ENCODE data around the gene LRCH4.

Gene LRCH4

DNA sequence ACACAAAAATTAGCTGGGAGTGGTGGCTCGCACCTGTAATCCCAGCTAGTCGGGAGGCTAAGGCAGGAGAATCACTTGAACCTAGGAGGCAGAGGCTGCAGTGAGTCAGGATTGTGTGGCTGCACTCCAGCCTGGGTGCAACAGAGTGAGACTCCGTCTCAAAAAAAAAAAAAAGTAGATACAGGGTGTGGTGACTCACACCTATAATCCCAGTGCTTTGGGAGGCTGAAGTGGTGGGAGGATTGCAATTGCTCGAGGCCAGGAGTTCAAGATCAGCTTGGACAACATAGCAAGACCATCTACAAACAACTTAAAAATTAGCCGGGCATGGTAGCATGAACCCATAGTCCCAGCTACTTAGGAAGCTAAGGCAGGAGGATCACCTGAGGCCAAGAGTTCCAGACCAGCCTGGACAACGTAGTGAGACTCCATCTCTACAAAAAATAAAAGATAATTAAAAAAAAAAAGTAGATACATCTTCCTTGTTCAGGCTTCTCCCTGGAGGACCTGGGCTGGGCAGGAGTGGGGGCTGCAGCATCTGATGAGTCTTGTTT lies 28.5 kb upstream of the LRCH4 start:
- Histone ChIP-seq H3K4me1 (ENCODE audit: control insufficient read depth, insufficient read depth, low read length) (peaks cover 4% of the 10 kb centered on the region), H3K36me3 (ENCODE audit: control insufficient read depth, insufficient read depth, low read length) (no peaks in the 10 kb centered on the region), H3K27me3 (ENCODE audit: control insufficient read depth, insufficient read depth, low read length) (no peaks in the 10 kb centered on the region), H3K4me3 (ENCODE audit: low read length) (no peak overlapping the region), H3K9ac (ENCODE audit: low read length) (no peak overlapping the region), H3K27ac (ENCODE audit: low read depth, low read length) (no peak overlapping the region)

- H3K4me1 ChIP-seq (ENCODE audit: control insufficient read depth, insufficient read depth, low read length): peaks cover 4% of the 10 kb centered on the region
- H3K36me3 ChIP-seq (ENCODE audit: control insufficient read depth, insufficient read depth, low read length): no peaks in the 10 kb centered on the region
- H3K27ac ChIP-seq (ENCODE audit: low read depth, low read length): no peak overlapping the region
- H3K27me3 ChIP-seq (ENCODE audit: control insufficient read depth, insufficient read depth, low read length): no peaks in the 10 kb centered on the region
- peak overlapping the region; percentile 71 for H3K4me3 ChIP-seq (ENCODE audit: low read length)
- H3K9ac ChIP-seq (ENCODE audit: low read length): no peak overlapping the region
These were observed 27.7 kb upstream of the LRCH4 start for GRCh38 chr7:100613412-100614175.

DNA sequence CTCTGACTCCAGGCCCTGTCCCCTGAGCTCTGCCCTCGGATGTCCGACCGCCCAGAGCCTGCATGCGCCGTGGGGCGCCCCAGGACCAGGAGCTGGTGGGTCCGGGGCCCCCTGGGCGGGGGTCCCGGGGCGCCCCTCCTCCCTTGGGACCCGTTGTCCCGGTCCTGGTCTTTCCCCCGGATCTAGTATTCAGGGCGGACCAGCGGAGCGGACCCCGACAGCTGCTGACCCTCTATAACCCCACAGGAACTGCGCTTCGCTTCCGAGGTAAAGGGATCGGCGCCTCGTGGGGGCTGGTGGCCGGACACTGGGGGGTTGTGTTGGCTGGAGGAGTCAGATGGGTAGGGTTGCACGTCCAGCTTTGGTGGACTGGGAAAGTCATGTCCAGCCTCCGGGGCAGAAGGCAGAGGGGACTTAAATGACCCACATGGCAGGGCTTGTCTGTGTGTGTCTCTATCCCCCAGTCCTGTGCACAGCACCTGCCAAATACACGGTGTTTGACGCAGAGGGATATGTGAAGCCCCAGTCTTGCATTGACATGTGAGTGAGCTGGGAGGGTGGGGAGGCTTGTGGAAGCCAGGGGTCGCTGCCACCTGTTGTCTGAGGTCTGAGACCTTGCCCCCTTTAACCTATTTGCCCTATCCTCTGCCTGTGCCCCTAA lies 26.9 kb upstream of the LRCH4 start:
- H3K9ac ChIP-seq (ENCODE audit: low read length): peak overlapping the region; percentile 1
- peaks cover 4% of the 10 kb centered on the region for H3K4me1 ChIP-seq (ENCODE audit: control insufficient read depth, insufficient read depth, low read length)
- H3K36me3 ChIP-seq (ENCODE audit: control insufficient read depth, insufficient read depth, low read length): no peaks in the 10 kb centered on the region
- H3K27ac ChIP-seq (ENCODE audit: low read depth, low read length): no peak overlapping the region
- H3K4me3 ChIP-seq (ENCODE audit: low read length): peak overlapping the region; percentile 71
- no peaks in the 10 kb centered on the region for H3K27me3 ChIP-seq (ENCODE audit: control insufficient read depth, insufficient read depth, low read length)

GRCh38 chr7:100611983-100612729 lies 26.2 kb upstream of the LRCH4 start, which contains the start of gene MOSPD3:
TSS of gene MOSPD3 (plus strand) at chr7:100612540. CDS start at chr7:100612792, 252 bp downstream.
- Histone ChIP-seq H3K27ac (ENCODE audit: low read depth, low read length) (peak within 1 kb of the TSS; percentile 91), H3K4me1 (ENCODE audit: control insufficient read depth, insufficient read depth, low read length) (peaks cover 4% of the 10 kb centered on the region), H3K27me3 (ENCODE audit: control insufficient read depth, insufficient read depth, low read length) (no peaks in the 10 kb centered on the region), H3K36me3 (ENCODE audit: control insufficient read depth, insufficient read depth, low read length) (no peaks in the 10 kb centered on the region), H3K4me3 (ENCODE audit: low read length) (peak within 1 kb of the TSS; percentile 76), H3K9ac (ENCODE audit: low read length) (peak within 1 kb of the TSS; percentile 19)

GRCh38 chr7:100609958-100610357 lies 24.0 kb upstream of the LRCH4 start:
- Histone ChIP-seq H3K36me3 (ENCODE audit: control insufficient read depth, insufficient read depth, low read length) (no peaks in the 10 kb centered on the region), H3K9ac (ENCODE audit: low read length) (no peak overlapping the region), H3K4me3 (ENCODE audit: low read length) (no peak overlapping the region), H3K27me3 (ENCODE audit: control insufficient read depth, insufficient read depth, low read length) (no peaks in the 10 kb centered on the region), H3K27ac (ENCODE audit: low read depth, low read length) (no peak overlapping the region), H3K4me1 (ENCODE audit: control insufficient read depth, insufficient read depth, low read length) (peaks cover 4% of the 10 kb centered on the region)

DNA sequence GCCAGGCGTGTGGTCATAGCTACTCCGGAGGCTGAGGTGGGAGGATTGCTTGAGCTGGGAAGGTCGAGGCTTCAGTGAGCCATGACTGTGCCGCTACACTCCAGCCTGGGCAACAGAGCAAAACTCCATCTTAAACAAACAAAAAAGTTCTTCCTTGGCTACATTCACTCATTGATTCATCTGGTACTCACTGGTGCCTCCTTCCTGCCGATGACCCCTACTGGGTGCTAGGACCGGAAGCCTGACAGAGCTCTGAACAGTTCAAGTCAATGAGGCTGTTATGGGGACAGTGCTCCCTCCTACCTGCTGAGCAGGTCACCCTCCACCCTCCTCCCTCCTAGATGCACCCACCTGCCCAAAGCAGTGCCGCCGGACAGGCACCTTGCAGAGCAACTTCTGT lies 21.2 kb upstream of the LRCH4 start:
- Histone ChIP-seq H3K27ac (ENCODE audit: low read depth, low read length) (no peak overlapping the region), H3K4me1 (ENCODE audit: control insufficient read depth, insufficient read depth, low read length) (peaks cover 2% of the 10 kb centered on the region), H3K4me3 (ENCODE audit: low read length) (no peak overlapping the region), H3K9ac (ENCODE audit: low read length) (no peak overlapping the region), H3K36me3 (ENCODE audit: control insufficient read depth, insufficient read depth, low read length) (no peaks in the 10 kb centered on the region), H3K27me3 (ENCODE audit: control insufficient read depth, insufficient read depth, low read length) (no peaks in the 10 kb centered on the region)

- H3K27me3 ChIP-seq (ENCODE audit: control insufficient read depth, insufficient read depth, low read length): no peaks in the 10 kb centered on the region
- no peak overlapping the region for H3K4me3 ChIP-seq (ENCODE audit: low read length)
- H3K4me1 ChIP-seq (ENCODE audit: control insufficient read depth, insufficient read depth, low read length): peaks cover 2% of the 10 kb centered on the region
- no peak overlapping the region for H3K9ac ChIP-seq (ENCODE audit: low read length)
- H3K36me3 ChIP-seq (ENCODE audit: control insufficient read depth, insufficient read depth, low read length): no peaks in the 10 kb centered on the region
- H3K27ac ChIP-seq (ENCODE audit: low read depth, low read length): no peak overlapping the region
These were observed 20.4 kb upstream of the LRCH4 start for GRCh38 chr7:100606313-100606712.

DNA sequence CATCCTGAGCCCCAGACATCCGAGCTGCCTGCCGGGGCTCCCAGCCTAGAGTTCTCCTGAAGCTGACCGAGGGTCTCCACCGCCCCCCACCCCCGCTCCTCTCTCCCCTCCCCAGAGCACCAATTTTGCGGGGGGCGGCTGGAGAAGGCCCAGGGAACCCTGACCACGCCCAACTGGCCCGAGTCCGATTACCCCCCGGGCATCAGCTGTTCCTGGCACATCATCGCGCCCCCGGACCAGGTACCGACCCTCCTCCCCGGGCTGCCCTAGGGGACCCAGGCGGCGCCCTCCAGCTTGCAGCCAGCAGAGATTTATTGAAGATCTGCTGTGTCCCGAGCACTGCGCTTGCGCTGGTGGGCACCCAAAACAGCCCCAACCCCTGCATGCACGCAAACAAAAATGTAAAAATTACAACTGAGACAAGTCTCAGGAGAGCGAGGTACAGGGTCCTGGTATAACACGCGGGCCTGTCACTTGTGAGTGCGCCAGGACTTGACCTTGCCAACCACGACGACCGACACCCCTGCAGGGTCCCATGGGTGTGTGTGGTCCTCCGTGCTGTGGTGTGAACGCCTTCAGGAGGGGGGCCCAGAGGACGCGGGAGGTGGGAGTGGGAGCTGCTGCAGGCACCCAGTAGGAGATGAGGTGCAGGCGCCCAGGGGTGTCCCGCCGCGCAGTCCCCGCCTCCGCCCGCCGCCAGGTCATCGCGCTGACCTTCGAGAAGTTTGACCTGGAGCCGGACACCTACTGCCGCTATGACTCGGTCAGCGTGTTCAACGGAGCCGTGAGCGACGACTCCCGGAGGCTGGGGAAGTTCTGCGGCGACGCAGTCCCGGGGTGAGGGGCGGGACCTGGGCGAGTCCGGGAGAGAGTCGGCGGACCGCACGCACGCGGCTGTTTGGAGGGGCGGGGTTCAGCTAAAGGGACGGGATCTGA lies 19.3 kb upstream of the LRCH4 start:
- Histone ChIP-seq H3K4me3 (ENCODE audit: low read length) (peak overlapping the region; percentile 59), H3K36me3 (ENCODE audit: control insufficient read depth, insufficient read depth, low read length) (no peaks in the 10 kb centered on the region), H3K9ac (ENCODE audit: low read length) (no peak overlapping the region), H3K27me3 (ENCODE audit: control insufficient read depth, insufficient read depth, low read length) (no peaks in the 10 kb centered on the region), H3K27ac (ENCODE audit: low read depth, low read length) (no peak overlapping the region), H3K4me1 (ENCODE audit: control insufficient read depth, insufficient read depth, low read length) (peaks cover 2% of the 10 kb centered on the region)

DNA sequence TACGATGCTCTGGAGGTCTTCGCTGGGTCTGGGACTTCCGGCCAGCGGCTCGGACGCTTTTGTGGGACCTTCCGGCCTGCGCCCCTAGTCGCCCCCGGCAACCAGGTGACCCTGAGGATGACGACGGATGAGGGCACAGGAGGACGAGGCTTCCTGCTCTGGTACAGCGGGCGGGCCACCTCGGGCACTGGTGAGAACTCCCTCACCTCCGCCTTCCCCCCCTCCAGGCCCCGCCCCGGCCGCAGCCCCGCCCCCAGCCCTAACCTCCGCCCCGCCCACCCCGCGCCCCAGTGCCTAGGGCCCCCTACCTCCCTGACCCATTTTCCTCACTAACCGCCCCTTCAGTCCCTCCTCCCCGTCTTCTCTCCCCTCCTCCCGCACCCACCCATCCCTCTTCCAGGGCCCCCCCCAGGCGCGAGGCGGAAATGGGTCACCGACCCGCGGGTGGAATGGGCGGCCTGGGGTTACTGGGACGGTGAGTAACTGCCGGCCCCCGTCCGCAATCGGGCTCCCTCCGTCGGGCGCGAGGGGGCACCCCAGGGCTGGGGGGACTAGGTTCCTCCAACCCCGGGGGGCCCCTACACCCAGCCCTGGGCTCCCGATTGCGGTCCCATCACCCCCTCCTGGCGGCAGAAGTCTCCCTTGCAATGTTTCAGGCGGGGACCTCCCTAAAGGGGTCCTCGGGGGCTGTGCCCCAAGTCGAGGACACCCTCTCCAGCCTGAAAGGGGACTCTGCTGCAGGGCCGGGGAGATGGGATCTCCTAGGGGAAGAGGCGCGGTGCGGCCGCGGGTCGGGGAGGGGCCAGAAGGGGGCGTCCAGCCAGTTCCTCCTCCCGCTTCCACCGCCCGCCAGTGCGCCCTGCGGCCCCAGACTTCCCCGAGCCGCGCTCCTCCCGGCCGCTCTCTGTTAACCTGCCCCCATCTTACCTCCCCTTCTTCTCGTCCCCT lies 18.4 kb upstream of the LRCH4 start:
- H3K27ac ChIP-seq (ENCODE audit: low read depth, low read length): peak overlapping the region; percentile 74
- peaks cover 2% of the 10 kb centered on the region for H3K4me1 ChIP-seq (ENCODE audit: control insufficient read depth, insufficient read depth, low read length)
- H3K36me3 ChIP-seq (ENCODE audit: control insufficient read depth, insufficient read depth, low read length): no peaks in the 10 kb centered on the region
- no peaks in the 10 kb centered on the region for H3K27me3 ChIP-seq (ENCODE audit: control insufficient read depth, insufficient read depth, low read length)
- no peak overlapping the region for H3K9ac ChIP-seq (ENCODE audit: low read length)
- peak overlapping the region; percentile 59 for H3K4me3 ChIP-seq (ENCODE audit: low read length)

GRCh38 chr7:100603726-100604027 lies 17.7 kb upstream of the LRCH4 start:
- Histone ChIP-seq H3K4me1 (ENCODE audit: control insufficient read depth, insufficient read depth, low read length) (peaks cover 2% of the 10 kb centered on the region), H3K4me3 (ENCODE audit: low read length) (peak overlapping the region; percentile 59), H3K36me3 (ENCODE audit: control insufficient read depth, insufficient read depth, low read length) (no peaks in the 10 kb centered on the region), H3K9ac (ENCODE audit: low read length) (no peak overlapping the region), H3K27ac (ENCODE audit: low read depth, low read length) (peak overlapping the region; percentile 74), H3K27me3 (ENCODE audit: control insufficient read depth, insufficient read depth, low read length) (no peaks in the 10 kb centered on the region)
